ENCODE results near the gene DISC1.

DISC1 gene

DNA sequence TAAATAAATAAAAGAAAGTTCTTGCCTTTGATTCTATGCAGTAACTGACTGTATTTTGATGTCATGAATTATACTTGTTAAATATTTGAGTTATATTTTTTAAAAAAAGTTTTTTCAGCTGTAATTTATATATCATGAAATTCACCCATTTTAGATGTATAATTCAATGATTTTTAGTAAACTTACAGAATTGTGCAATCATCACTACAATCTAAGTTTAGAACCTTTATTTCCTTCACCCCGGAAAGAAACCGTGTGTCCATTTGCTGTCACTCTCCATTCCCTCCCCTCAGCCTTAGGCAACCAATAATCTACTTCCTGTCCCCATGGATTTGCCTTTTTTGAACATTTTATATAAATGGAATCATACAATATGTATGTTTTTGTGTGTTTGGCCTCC lies 32.5 kb upstream of the DISC1 start:
- H3K9me3 ChIP-seq (ENCODE audit: low read length), result no peaks in the 10 kb centered on the region
- H4K20me1 ChIP-seq (ENCODE audit: insufficient read depth, low read length), result no peaks in the 10 kb centered on the region
- H3K4me2 ChIP-seq (ENCODE audit: low read length), result no peak overlapping the region
- H3K27me3 ChIP-seq (ENCODE audit: insufficient read depth, low read length), result no peaks in the 10 kb centered on the region
- no peak overlapping the region for H3K9ac ChIP-seq (ENCODE audit: low read length)
- H3K4me3 ChIP-seq (ENCODE audit: low read depth, low read length, poor library complexity, severe bottlenecking), result no peak overlapping the region
- no peak overlapping the region for H3K27ac ChIP-seq (ENCODE audit: low read depth, low read length, poor library complexity, severe bottlenecking)
- H3K4me1 ChIP-seq (ENCODE audit: insufficient read depth, low read length, severe bottlenecking), result no peaks in the 10 kb centered on the region
- no peaks in the 10 kb centered on the region for H3K9me2 ChIP-seq (ENCODE audit: low read depth, low read length)
- H2AFZ ChIP-seq (ENCODE audit: low read length), result no peak overlapping the region
- no peaks in the 10 kb centered on the region for H3K79me2 ChIP-seq (ENCODE audit: insufficient read depth, low read length)
- no peaks in the 10 kb centered on the region for H3F3A ChIP-seq (ENCODE audit: insufficient read depth, low read length)
- no peaks in the 10 kb centered on the region for H3K36me3 ChIP-seq (ENCODE audit: insufficient read depth, low read length)
- no peak for TF ChIP-seq CTCF (IDR thresholded peaks at IDR 0.05; ENCODE audit: low read length)
- no peak for TF ChIP-seq EZH2 (IDR thresholded peaks at IDR 0.05; ENCODE audit: borderline replicate concordance, low read length)

- Histone ChIP-seq H3K9ac (ENCODE audit: low read length) (no peak overlapping the region), H3K4me3 (ENCODE audit: low read depth, low read length, poor library complexity, severe bottlenecking) (no peak overlapping the region), H3K4me2 (ENCODE audit: low read length) (no peak overlapping the region), H3K79me2 (ENCODE audit: insufficient read depth, low read length) (no peaks in the 10 kb centered on the region), H3K27ac (ENCODE audit: low read depth, low read length, poor library complexity, severe bottlenecking) (no peak overlapping the region), H3K4me1 (ENCODE audit: insufficient read depth, low read length, severe bottlenecking) (no peaks in the 10 kb centered on the region), H3K9me3 (ENCODE audit: low read length) (no peaks in the 10 kb centered on the region), H3K9me2 (ENCODE audit: low read depth, low read length) (no peaks in the 10 kb centered on the region), H3F3A (ENCODE audit: insufficient read depth, low read length) (no peaks in the 10 kb centered on the region), H4K20me1 (ENCODE audit: insufficient read depth, low read length) (no peaks in the 10 kb centered on the region), H3K36me3 (ENCODE audit: insufficient read depth, low read length) (no peaks in the 10 kb centered on the region), H3K27me3 (ENCODE audit: insufficient read depth, low read length) (no peaks in the 10 kb centered on the region), H2AFZ (ENCODE audit: low read length) (no peak overlapping the region)
- TF ChIP-seq CTCF (IDR thresholded peaks at IDR 0.05; ENCODE audit: low read length) (no peak), EZH2 (IDR thresholded peaks at IDR 0.05; ENCODE audit: borderline replicate concordance, low read length) (no peak)
Measured at GRCh38 chr1:231594749-231595148, 31.8 kb upstream of the DISC1 start.

- Histone ChIP-seq H3K36me3 (ENCODE audit: insufficient read depth, low read length) (no peaks in the 10 kb centered on the region), H4K20me1 (ENCODE audit: insufficient read depth, low read length) (no peaks in the 10 kb centered on the region), H3K9me3 (ENCODE audit: low read length) (no peaks in the 10 kb centered on the region), H3K27ac (ENCODE audit: low read depth, low read length, poor library complexity, severe bottlenecking) (no peak overlapping the region), H3K27me3 (ENCODE audit: insufficient read depth, low read length) (no peaks in the 10 kb centered on the region), H3K4me2 (ENCODE audit: low read length) (no peak overlapping the region), H3K79me2 (ENCODE audit: insufficient read depth, low read length) (no peaks in the 10 kb centered on the region), H3K9me2 (ENCODE audit: low read depth, low read length) (no peaks in the 10 kb centered on the region), H3F3A (ENCODE audit: insufficient read depth, low read length) (no peaks in the 10 kb centered on the region), H2AFZ (ENCODE audit: low read length) (no peak overlapping the region), H3K4me1 (ENCODE audit: insufficient read depth, low read length, severe bottlenecking) (no peaks in the 10 kb centered on the region), H3K4me3 (ENCODE audit: low read depth, low read length, poor library complexity, severe bottlenecking) (no peak overlapping the region), H3K9ac (ENCODE audit: low read length) (no peak overlapping the region)
- TF ChIP-seq EZH2 (IDR thresholded peaks at IDR 0.05; ENCODE audit: borderline replicate concordance, low read length) (no peak), CTCF (IDR thresholded peaks at IDR 0.05; ENCODE audit: low read length) (no peak)
Measured at GRCh38 chr1:231596337-231596791, 30.2 kb upstream of the DISC1 start.

All from OCI-LY1 (cell line).